ENCODE results near the gene ZNF300.
A peak's percentile ranks its signal among the peaks of the same experiment; 100 is the strongest.
"Not testable (repeated sequence)": the region's sequence is repeated elsewhere in the genome, so short reads cannot be mapped to it uniquely, and the experiment has no call there.

The ZNF300 gene

DNA sequence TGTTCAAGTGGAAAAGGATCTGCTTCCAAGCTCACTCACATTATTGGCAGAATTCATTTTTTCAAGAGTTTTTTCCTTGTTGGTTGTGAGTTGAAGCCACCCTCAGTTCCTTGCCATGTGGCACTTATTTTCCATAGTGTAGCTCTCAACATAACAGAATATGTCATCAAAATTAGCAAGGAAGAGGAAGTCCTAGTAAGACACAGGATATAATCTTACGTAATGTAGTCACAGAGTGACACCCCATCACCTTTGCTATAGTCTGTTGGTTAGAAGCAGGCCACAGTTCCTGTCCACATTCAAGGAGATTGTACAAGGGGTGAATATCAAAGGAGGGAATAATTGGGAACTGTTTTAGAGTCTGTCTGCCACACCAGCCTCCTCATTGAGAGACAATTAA, 42.7 kb downstream of the ZNF300 start:
- no peak overlapping the region for H3K27ac ChIP-seq (ENCODE audit: low read length, poor library complexity, severe bottlenecking)
- H3K4ac ChIP-seq (ENCODE audit: low read depth in 1 of 2, low read length in 2 of 2), result no peak overlapping the region
- H3K23ac ChIP-seq (ENCODE audit: low read length in 2 of 2), result no peak overlapping the region
- H3K4me2 ChIP-seq (ENCODE audit: low read length, poor library complexity, severe bottlenecking), result no peak overlapping the region
- peaks cover 65% of the 10 kb centered on the region for H3K9me3 ChIP-seq (ENCODE audit: control insufficient read depth, low read length)
- H3K36me3 ChIP-seq (ENCODE audit: control insufficient read depth in 1 of 2, insufficient read depth in 2 of 2, low read depth in 1 of 2, low read length in 2 of 2), result no peaks in the 10 kb centered on the region
- no peak overlapping the region for H2AFZ ChIP-seq (ENCODE audit: low read depth, low read length)
- H3K14ac ChIP-seq (ENCODE audit: low read length in 2 of 2), result no peak overlapping the region
- H3K18ac ChIP-seq (ENCODE audit: low read depth in 1 of 2, low read length in 2 of 2), result no peak overlapping the region
- H4K8ac ChIP-seq (ENCODE audit: low read length), result no peak overlapping the region
- H3K27me3 ChIP-seq (ENCODE audit: control insufficient read depth in 1 of 2, insufficient read depth in 1 of 2, low read length in 2 of 2), result no peaks in the 10 kb centered on the region
- H3K4me3 ChIP-seq (ENCODE audit: insufficient read depth in 1 of 2, low read depth in 1 of 2, low read length in 2 of 2), result peak overlapping the region in 1 of 2 experiments; percentile 4
- H4K91ac ChIP-seq (ENCODE audit: low read length), result no peak overlapping the region
- H2BK12ac ChIP-seq (ENCODE audit: low read length in 2 of 2), result no peak overlapping the region
- H3K79me1 ChIP-seq (replicated peaks; ENCODE audit: low read length, poor library complexity, severe bottlenecking), result no peaks in the 10 kb centered on the region
- peaks cover 2% of the 10 kb centered on the region for H3K4me1 ChIP-seq (ENCODE audit: control insufficient read depth, insufficient read depth, low read depth, low read length)
- H3K9ac ChIP-seq (ENCODE audit: low read length), result no peak overlapping the region
- no peak overlapping the region for H2BK15ac ChIP-seq (ENCODE audit: low read depth, poor library complexity, severe bottlenecking)
- no peak overlapping the region for H2BK5ac ChIP-seq (ENCODE audit: low read depth, low read length, poor library complexity, severe bottlenecking)
- no CpG with 5 or more reads among the region's 1 CpG for WGBS
- no peak overlapping the region for H2BK120ac ChIP-seq (ENCODE audit: low read depth, low read length)
- H2AK5ac ChIP-seq (ENCODE audit: low read length, severe bottlenecking), result no peak overlapping the region
- no peak for DNase-seq

DNA sequence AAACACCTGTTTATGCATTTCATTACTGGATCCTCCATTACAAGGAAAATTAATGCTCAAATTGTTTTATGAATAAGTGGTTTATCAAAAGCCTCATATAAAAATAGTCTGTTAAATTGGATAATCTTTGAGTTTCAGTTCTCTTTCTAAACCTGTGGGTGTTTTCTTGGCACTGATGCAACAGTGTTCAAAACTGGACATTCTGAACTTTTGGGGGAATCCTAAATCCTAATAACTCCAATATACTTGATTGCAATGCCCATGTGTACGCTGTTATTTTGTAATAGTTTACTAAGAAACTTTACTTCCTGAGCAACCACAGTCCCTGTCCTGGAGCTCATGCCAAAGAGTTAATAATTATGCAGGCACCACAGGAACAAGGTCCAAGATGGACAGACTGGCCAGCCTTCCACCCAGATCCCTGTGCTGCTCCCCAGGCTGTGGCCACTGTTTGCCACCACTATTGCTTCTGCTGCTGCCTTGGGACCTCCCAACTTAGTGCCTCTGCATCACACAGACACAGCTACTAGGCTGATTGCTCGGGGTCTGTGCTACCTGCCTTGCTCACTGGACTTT, 44.4 kb downstream of the ZNF300 start:
- Histone ChIP-seq H3K4me3 (ENCODE audit: insufficient read depth in 1 of 2, low read depth in 1 of 2, low read length in 2 of 2) (no peak overlapping the region), H3K9ac (ENCODE audit: low read length) (no peak overlapping the region), H3K27ac (ENCODE audit: low read length, poor library complexity, severe bottlenecking) (no peak overlapping the region), H2AK5ac (ENCODE audit: low read length, severe bottlenecking) (no peak overlapping the region), H2BK12ac (ENCODE audit: low read length in 2 of 2) (no peak overlapping the region), H3K4ac (ENCODE audit: low read depth in 1 of 2, low read length in 2 of 2) (no peak overlapping the region), H3K14ac (ENCODE audit: low read length in 2 of 2) (no peak overlapping the region), H3K27me3 (ENCODE audit: control insufficient read depth in 1 of 2, insufficient read depth in 1 of 2, low read length in 2 of 2) (no peaks in the 10 kb centered on the region), H2AFZ (ENCODE audit: low read depth, low read length) (no peak overlapping the region), H3K4me1 (ENCODE audit: control insufficient read depth, insufficient read depth, low read depth, low read length) (peaks cover 2% of the 10 kb centered on the region), H2BK5ac (ENCODE audit: low read depth, low read length, poor library complexity, severe bottlenecking) (no peak overlapping the region), H4K8ac (ENCODE audit: low read length) (no peak overlapping the region), H3K4me2 (ENCODE audit: low read length, poor library complexity, severe bottlenecking) (no peak overlapping the region), H3K79me1 (replicated peaks; ENCODE audit: low read length, poor library complexity, severe bottlenecking) (no peaks in the 10 kb centered on the region), H3K36me3 (ENCODE audit: control insufficient read depth in 1 of 2, insufficient read depth in 2 of 2, low read depth in 1 of 2, low read length in 2 of 2) (no peaks in the 10 kb centered on the region), H3K18ac (ENCODE audit: low read depth in 1 of 2, low read length in 2 of 2) (no peak overlapping the region), H3K23ac (ENCODE audit: low read length in 2 of 2) (no peak overlapping the region), H2BK15ac (ENCODE audit: low read depth, poor library complexity, severe bottlenecking) (no peak overlapping the region), H4K91ac (ENCODE audit: low read length) (no peak overlapping the region), H3K9me3 (ENCODE audit: control insufficient read depth, low read length) (peaks cover 49% of the 10 kb centered on the region), H2BK120ac (ENCODE audit: low read depth, low read length) (no peak overlapping the region)
- no peak for DNase-seq
- WGBS, result 67% methylated on average over 2 of the region's 2 CpGs

DNA sequence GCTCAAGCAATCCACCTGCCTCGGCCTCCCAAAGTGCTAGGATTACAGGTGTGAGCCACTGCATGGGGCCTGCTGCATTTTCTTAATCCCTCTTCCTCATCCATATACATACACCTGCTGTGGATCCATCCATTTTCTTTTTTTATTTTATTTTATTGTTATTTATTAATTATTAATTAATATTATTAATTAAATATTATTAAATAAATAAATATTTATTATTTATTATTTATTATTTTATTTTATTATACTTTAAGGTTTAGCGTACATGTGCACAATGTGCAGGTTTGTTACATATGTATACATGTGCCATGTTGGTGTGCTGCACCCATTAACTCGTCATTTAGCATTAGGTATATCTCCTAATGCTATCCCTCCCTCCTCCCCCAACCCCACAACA, 48.1 kb downstream of the ZNF300 start:
- H2BK120ac ChIP-seq (ENCODE audit: low read depth, low read length); H3K9ac ChIP-seq (ENCODE audit: low read length); H3K27me3 ChIP-seq (ENCODE audit: control insufficient read depth in 1 of 2, insufficient read depth in 1 of 2, low read length in 2 of 2); H3K4me2 ChIP-seq (ENCODE audit: low read length, poor library complexity, severe bottlenecking); H3K27ac ChIP-seq (ENCODE audit: low read length, poor library complexity, severe bottlenecking); H3K4me3 ChIP-seq (ENCODE audit: insufficient read depth in 1 of 2, low read depth in 1 of 2, low read length in 2 of 2); H2BK12ac ChIP-seq (ENCODE audit: low read length in 2 of 2); H2BK5ac ChIP-seq (ENCODE audit: low read depth, low read length, poor library complexity, severe bottlenecking); H3K79me1 ChIP-seq (replicated peaks; ENCODE audit: low read length, poor library complexity, severe bottlenecking); H3K23ac ChIP-seq (ENCODE audit: low read length in 2 of 2); H3K36me3 ChIP-seq (ENCODE audit: control insufficient read depth in 1 of 2, insufficient read depth in 2 of 2, low read depth in 1 of 2, low read length in 2 of 2); H3K14ac ChIP-seq (ENCODE audit: low read length in 2 of 2); H3K4ac ChIP-seq (ENCODE audit: low read depth in 1 of 2, low read length in 2 of 2); H3K4me1 ChIP-seq (ENCODE audit: control insufficient read depth, insufficient read depth, low read depth, low read length); H2BK15ac ChIP-seq (ENCODE audit: low read depth, poor library complexity, severe bottlenecking); H2AK5ac ChIP-seq (ENCODE audit: low read length, severe bottlenecking); DNase-seq; H3K18ac ChIP-seq (ENCODE audit: low read depth in 1 of 2, low read length in 2 of 2); H2AFZ ChIP-seq (ENCODE audit: low read depth, low read length); H4K91ac ChIP-seq (ENCODE audit: low read length); H4K8ac ChIP-seq (ENCODE audit: low read length): not testable (repeated sequence)
- peaks cover 31% of the 10 kb centered on the region for H3K9me3 ChIP-seq (ENCODE audit: control insufficient read depth, low read length)
- 90% methylated on average over 1 of the region's 3 CpGs for WGBS

DNA sequence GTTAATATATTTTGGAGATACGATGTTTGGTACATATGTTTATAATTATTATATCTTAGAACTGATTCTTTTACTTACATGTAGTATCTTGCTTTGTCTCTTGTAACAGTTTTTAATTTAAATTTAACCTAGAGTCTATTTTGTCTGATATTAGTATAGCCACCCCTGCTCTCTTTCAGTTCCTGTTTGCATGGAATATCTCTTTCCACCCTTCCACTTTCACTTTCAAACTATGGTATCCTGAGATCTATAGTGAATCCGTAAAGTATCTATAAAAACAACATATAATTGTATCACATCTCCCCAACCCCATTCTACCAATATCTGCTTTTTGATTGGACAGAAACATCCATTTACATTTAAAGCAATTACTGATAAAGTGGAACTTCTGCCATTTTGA, 51.2 kb downstream of the ZNF300 start:
- peaks cover 0 to 4% of the 10 kb centered on the region in 2 experiments for H3K27me3 ChIP-seq (ENCODE audit: control insufficient read depth in 1 of 2, insufficient read depth in 1 of 2, low read length in 2 of 2)
- H3K4me1 ChIP-seq (ENCODE audit: control insufficient read depth, insufficient read depth, low read depth, low read length), result no peaks in the 10 kb centered on the region
- no peak overlapping the region for H2AFZ ChIP-seq (ENCODE audit: low read depth, low read length)
- peak overlapping the region in 1 of 2 experiments; percentile 36 for H3K4me3 ChIP-seq (ENCODE audit: insufficient read depth in 1 of 2, low read depth in 1 of 2, low read length in 2 of 2)
- no peak overlapping the region for H2AK5ac ChIP-seq (ENCODE audit: low read length, severe bottlenecking)
- no peak overlapping the region for H3K27ac ChIP-seq (ENCODE audit: low read length, poor library complexity, severe bottlenecking)
- H2BK12ac ChIP-seq (ENCODE audit: low read length in 2 of 2), result no peak overlapping the region
- peaks cover 13% of the 10 kb centered on the region for H3K9me3 ChIP-seq (ENCODE audit: control insufficient read depth, low read length)
- 100% methylated on average over 1 of the region's 2 CpGs for WGBS
- no peak overlapping the region for H3K4ac ChIP-seq (ENCODE audit: low read depth in 1 of 2, low read length in 2 of 2)
- no peak overlapping the region for H3K18ac ChIP-seq (ENCODE audit: low read depth in 1 of 2, low read length in 2 of 2)
- H3K36me3 ChIP-seq (ENCODE audit: control insufficient read depth in 1 of 2, insufficient read depth in 2 of 2, low read depth in 1 of 2, low read length in 2 of 2), result no peaks in the 10 kb centered on the region
- H3K9ac ChIP-seq (ENCODE audit: low read length), result peak overlapping the region; percentile 40
- no peak overlapping the region for H3K14ac ChIP-seq (ENCODE audit: low read length in 2 of 2)
- H4K91ac ChIP-seq (ENCODE audit: low read length), result no peak overlapping the region
- no peak overlapping the region for H3K4me2 ChIP-seq (ENCODE audit: low read length, poor library complexity, severe bottlenecking)
- H2BK15ac ChIP-seq (ENCODE audit: low read depth, poor library complexity, severe bottlenecking), result no peak overlapping the region
- no peak overlapping the region for H4K8ac ChIP-seq (ENCODE audit: low read length)
- H3K23ac ChIP-seq (ENCODE audit: low read length in 2 of 2), result no peak overlapping the region
- H2BK5ac ChIP-seq (ENCODE audit: low read depth, low read length, poor library complexity, severe bottlenecking), result no peak overlapping the region
- H3K79me1 ChIP-seq (replicated peaks; ENCODE audit: low read length, poor library complexity, severe bottlenecking), result no peaks in the 10 kb centered on the region
- no peak overlapping the region for H2BK120ac ChIP-seq (ENCODE audit: low read depth, low read length)
- DNase-seq, result no peak
